Activated CD4-positive, alpha-beta T cell treated with anti-CD3 and anti-CD28 coated beads, Interleukin-2, amount 10 ng/mL, durations not matched to agents 7 days and 5 days (primary cell): ENCODE measurements around the gene INTS11. TPM values are rescaled to one million over a fixed set of nuclear protein-coding genes. Genes with fewer than 3 reads are reported as not detected.

Source experiments
- CTCF ChIA-PET: fragments of 350-600 bp; sonication (Branson Sonifier 250); formaldehyde crosslinking; loops from one replicate; lab custom pipeline; 2021; ENCODE audit warnings: antibody characterized with exemption; lab: Charles Lee
- POLR2A ChIA-PET: fragments of 350-600 bp; sonication (Branson Sonifier 250); formaldehyde crosslinking; loops from one replicate; lab custom pipeline; 2021; ENCODE audit warnings: antibody characterized with exemption; lab: Charles Lee
- DNase-seq: peaks from one replicate; pipeline ENCODE4 v3.0.0-alpha.2; 2020
- H3K27ac Mint-ChIP-seq: one replicate; pipeline ENCODE4 v1.8.0; 2021; ENCODE audit warnings: mild to moderate bottlenecking, moderate library complexity, mixed read lengths
- H3K27me3 Mint-ChIP-seq: one replicate; pipeline ENCODE4 v1.8.0; 2021; ENCODE audit warnings: mixed read lengths
- H3K36me3 Mint-ChIP-seq: one replicate; pipeline ENCODE4 v1.8.0; 2021; ENCODE audit warnings: low read depth, mixed read lengths
- H3K4me1 Mint-ChIP-seq: one replicate; pipeline ENCODE4 v1.8.0; 2021; ENCODE audit warnings: mixed read lengths
- H3K4me3 Mint-ChIP-seq: one replicate; pipeline ENCODE4 v1.8.0; 2021; ENCODE audit warnings: mild to moderate bottlenecking, moderate library complexity, mixed read lengths
- H3K9me3 Mint-ChIP-seq: one replicate; pipeline ENCODE4 v1.8.0; 2021; ENCODE audit warnings: mixed read lengths
- microRNA-seq: library from miRNA; unstranded; fragments of <30 nt; microRNA quantifications from one replicate; pipeline ENCODE4 v1.2.0, GENCODE V29; 2021; ENCODE audit warnings: borderline microRNAs expressed, borderline replicate concordance
- total RNA-seq, 2 experiments: library from RNA; stranded (reverse); gene quantifications; one replicate each; pipeline ENCODE4 v1.2.3, GENCODE V29; 2021

The INTS11 gene
- total RNA-seq, 2 experiments from 2014 or later, result 123 to 126 TPM

DNA sequence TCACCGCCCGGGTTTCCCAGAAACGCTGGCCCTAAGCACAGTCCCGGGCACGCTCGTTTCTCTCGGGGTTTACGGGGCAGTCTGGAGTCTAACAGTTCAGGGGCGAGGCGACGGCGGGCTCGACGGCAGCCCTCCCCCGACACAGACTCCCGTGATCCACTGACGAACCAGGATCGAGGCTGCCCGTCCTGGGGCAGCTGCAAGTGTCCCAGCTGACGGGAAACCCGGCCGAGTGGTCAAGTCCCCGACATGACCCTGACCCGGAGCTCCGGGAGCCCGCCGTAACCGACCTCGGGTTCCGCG, 51.3 kb downstream of the INTS11 start:
- ChIA-PET CTCF (interaction anchor here (1.0 to 1.7 kb wide), 4 partner anchors 9 to 152 kb away, joined by 3 to 4 read pairs (median 4); no protein-coding TSS in a partner anchor), POLR2A (no interaction called here)
- peaks cover 32% of the 10 kb centered on the region for H3K36me3 Mint-ChIP-seq
- no peaks in the 10 kb centered on the region for H3K27me3 Mint-ChIP-seq
- H3K4me1 Mint-ChIP-seq, result peaks cover 39% of the 10 kb centered on the region
- peak overlapping the region; percentile 88 for H3K4me3 Mint-ChIP-seq
- DNase-seq, result no peak
- no peaks in the 10 kb centered on the region for H3K9me3 Mint-ChIP-seq
- H3K27ac Mint-ChIP-seq, result peak overlapping the region; percentile 86

DNA sequence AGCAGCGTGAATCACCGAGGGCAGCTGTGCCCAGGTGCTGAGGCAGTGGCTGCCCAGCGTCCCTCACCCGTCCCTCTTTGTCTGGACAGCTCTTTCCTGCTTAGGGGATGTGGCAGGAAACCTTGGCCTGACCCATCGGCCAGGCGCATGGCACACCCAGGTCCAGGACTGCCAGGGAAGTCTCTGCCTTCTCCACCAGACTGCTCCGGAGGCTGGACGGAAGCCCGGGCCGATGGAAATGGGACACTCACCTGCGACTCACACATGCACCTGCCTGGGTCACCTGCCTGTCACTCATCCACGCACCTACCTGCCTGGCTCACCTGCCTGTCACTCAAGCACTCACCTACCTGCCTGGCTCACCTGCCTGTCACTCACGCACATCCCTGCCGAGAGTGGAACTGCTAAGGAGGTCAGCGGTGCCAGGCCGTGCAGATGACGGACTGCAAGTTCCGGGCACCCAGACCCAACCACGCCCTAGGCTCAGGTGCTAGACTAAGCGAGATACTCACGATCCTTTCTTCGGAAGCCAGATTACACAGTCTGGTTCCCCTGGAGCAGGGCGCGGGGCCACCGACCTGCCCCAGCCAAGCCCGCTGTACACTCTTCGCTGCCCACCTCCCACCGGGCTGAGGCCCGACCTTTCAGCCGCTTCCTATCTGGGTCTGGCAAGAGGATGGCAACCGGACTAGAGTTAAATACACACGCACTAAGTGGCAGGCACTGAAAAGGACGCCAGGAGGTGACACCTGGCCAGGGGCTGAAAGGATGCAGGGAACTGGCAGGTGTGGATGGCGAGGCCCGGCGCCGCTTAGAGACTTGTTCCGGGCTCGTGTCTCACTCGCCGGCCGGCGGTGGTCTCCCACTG, 51.9 kb downstream of the INTS11 start:
- CTCF ChIA-PET, result interaction anchor here (0.6 to 1.3 kb wide), 3 partner anchors 19 to 192 kb away, joined by 3 read pairs; no protein-coding TSS in a partner anchor
- peak; percentile 21 for DNase-seq
- H3K27me3 Mint-ChIP-seq, result no peaks in the 10 kb centered on the region
- H3K27ac Mint-ChIP-seq, result peak overlapping the region; percentile 86
- POLR2A ChIA-PET, result no interaction called here
- peaks cover 35% of the 10 kb centered on the region for H3K36me3 Mint-ChIP-seq
- peak overlapping the region; percentile 88 for H3K4me3 Mint-ChIP-seq
- no peaks in the 10 kb centered on the region for H3K9me3 Mint-ChIP-seq
- H3K4me1 Mint-ChIP-seq, result peaks cover 39% of the 10 kb centered on the region

DNA sequence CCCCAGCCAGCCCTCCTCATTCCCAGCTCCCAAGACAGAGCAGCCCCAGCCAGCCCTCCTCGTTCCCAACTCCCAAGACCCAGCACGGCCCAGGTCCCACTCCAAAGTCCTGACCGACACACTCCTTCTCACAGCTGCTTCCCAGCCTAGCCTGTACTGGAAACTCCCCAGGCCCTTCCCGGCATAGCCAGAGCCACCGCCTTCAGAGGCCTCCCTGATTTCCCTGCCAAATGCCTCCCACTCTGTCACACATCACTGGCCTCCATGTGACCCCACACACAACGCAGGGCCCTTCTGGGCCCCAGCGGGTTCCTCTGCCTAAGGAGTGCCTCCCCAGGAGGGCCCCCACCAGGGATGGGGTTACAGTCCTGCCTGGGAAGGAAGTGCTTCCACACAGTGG, 53.6 kb downstream of the INTS11 start:
- peak overlapping the region; percentile 88 for H3K4me3 Mint-ChIP-seq
- POLR2A ChIA-PET, result no interaction called here
- peaks cover 41% of the 10 kb centered on the region for H3K36me3 Mint-ChIP-seq
- no peaks in the 10 kb centered on the region for H3K27me3 Mint-ChIP-seq
- H3K4me1 Mint-ChIP-seq, result peaks cover 38% of the 10 kb centered on the region
- CTCF ChIA-PET, result interaction anchor here (0.6 to 1.8 kb wide), 3 partner anchors 13 to 308 kb away, joined by 3 to 6 read pairs (median 6); no protein-coding TSS in a partner anchor
- no peak for DNase-seq
- H3K9me3 Mint-ChIP-seq, result no peaks in the 10 kb centered on the region
- H3K27ac Mint-ChIP-seq, result peak overlapping the region; percentile 68

DNA sequence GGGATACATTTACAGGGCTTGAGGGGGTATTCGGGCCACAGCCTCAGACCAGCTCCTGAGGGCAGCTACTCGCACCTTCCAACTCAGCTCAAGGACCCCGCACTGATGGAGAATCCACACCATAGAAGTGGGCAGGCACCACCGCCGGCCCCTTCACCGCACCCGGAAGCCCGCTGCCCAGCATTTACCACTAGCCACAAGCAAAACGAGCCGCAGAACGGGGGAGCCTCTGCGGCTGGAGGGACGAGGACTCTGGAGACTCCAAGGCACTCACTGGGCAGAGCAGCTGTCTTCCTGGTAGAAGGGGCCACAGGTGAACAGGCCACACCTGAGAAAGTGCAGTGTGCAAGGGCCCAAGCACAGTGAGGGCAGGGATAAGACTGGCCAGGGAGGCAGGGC, 56.2 kb downstream of the INTS11 start:
- POLR2A ChIA-PET, result no interaction called here
- no peaks in the 10 kb centered on the region for H3K27me3 Mint-ChIP-seq
- no peaks in the 10 kb centered on the region for H3K9me3 Mint-ChIP-seq
- H3K36me3 Mint-ChIP-seq, result peaks cover 41% of the 10 kb centered on the region
- H3K27ac Mint-ChIP-seq, result no peak overlapping the region
- DNase-seq, result no peak
- H3K4me1 Mint-ChIP-seq, result peaks cover 32% of the 10 kb centered on the region
- CTCF ChIA-PET, result no interaction called here
- no peak overlapping the region for H3K4me3 Mint-ChIP-seq

DNA sequence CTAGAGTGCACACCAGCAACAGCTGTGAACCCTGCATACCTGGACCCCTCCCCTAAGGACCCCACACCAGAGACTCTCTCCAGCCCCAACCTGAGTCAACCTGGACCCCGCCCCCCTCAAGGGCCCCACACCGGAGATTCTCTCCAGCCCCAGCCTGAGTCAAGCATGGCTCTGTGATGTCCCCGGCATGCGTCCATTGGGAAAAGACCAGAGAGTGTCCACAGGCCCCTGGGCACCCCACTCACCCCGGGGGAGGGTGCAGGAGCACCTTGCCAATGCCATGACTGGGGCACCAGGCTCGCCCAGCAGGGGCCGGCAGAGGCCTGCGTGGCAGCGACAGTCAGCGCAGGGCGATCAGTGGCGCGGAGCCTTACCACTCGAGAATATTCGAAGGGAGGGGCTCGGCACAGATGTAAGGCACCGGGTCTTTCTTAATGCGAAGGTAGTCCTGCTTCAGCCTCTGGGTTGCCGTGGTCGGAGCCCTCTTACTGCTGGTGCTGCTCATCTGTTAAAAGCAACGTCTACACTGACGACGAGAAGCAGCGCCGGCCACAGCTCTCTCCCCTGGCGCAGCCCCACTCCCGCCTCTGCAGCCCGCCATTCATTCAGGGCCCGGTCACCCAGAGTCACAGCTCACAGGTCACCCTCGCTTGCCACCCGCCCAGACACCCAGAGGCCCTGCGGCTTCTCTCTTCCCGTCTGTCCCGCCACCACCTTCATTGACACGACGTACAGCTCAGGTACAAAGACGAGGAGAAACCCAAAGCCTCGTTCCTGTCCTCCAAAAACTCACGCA, 56.8 kb downstream of the INTS11 start:
- Mint-ChIP-seq H3K4me3 (no peak overlapping the region), H3K9me3 (no peaks in the 10 kb centered on the region)

DNA sequence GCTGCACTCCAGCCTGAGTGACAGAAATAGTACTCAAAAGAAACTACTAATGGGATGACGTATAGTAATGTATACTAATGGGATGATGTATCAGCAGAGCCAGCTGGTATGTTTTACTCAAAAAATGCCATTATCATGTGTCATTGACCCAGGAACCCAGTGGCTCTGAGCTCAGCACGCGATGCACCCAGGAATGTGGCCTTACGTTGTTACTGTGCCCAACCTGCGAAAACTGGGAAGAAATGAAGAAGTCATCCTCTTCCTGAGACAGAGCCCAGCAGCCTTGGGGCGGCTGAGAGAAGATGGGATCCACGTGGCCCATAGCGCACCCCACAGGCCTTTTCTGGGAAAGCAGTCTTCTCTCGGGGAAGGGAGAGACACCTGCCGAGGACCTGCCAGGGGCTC, 59.6 kb downstream of the INTS11 start:
- H3K9me3 Mint-ChIP-seq, result no peaks in the 10 kb centered on the region
- CTCF ChIA-PET, result interaction anchor here (1.3 kb wide), 1 partner anchor 143 kb away, joined by 3 read pairs; no protein-coding TSS in a partner anchor
- H3K27me3 Mint-ChIP-seq, result no peaks in the 10 kb centered on the region
- H3K27ac Mint-ChIP-seq, result no peak overlapping the region
- POLR2A ChIA-PET, result no interaction called here
- no peak overlapping the region for H3K4me3 Mint-ChIP-seq
- H3K36me3 Mint-ChIP-seq, result peaks cover 34% of the 10 kb centered on the region
- no peak for DNase-seq
- peaks cover 13% of the 10 kb centered on the region for H3K4me1 Mint-ChIP-seq

More for the DNA sequence above, 56.8 kb downstream of the INTS11 start:
- peaks cover 39% of the 10 kb centered on the region for H3K36me3 Mint-ChIP-seq
- peaks cover 30% of the 10 kb centered on the region for H3K4me1 Mint-ChIP-seq
- POLR2A ChIA-PET, result no interaction called here
- no peak for DNase-seq
- CTCF ChIA-PET, result no interaction called here
- no peaks in the 10 kb centered on the region for H3K27me3 Mint-ChIP-seq
- H3K27ac Mint-ChIP-seq, result no peak overlapping the region

DNA sequence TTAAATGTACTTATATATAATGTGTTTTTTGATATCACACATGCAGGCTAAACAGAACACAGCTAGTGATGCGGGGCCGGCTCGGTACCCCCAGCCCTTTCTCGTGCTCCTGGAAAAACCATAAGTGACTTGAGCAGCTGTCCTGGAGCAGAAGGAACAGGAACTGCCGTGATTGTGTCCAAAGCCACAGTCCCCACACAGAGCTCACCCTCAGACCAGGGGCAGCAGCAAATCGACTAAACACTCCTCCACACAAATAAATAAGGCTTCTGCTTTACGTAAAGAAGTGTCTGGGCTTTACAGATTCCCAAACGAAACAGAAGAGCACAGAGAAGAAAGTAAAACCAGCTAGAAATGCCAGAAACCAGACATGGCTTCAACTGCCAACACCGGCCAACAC, 60.4 kb downstream of the INTS11 start:
- POLR2A ChIA-PET, result no interaction called here
- peaks cover 37% of the 10 kb centered on the region for H3K36me3 Mint-ChIP-seq

DNA sequence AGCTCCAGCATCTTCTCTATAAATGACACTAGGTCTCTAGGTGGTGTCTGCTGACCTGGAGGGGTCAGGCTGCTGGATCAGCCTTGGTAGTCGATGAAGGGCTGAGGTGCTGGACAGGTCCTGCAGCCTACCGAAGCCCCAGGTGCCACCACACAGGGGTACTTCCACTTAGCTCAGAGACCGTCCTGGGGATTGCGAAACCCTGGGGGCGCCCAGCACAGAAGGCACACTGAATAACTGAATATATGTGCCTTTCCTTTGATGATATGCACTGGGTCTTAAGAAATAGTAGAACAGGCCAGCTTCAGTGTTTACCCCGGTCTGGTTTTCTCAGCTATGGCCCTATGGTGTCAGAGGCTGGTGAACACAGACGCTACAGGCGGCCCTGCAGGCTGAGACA, 61.7 kb downstream of the INTS11 start:
- H3K36me3 Mint-ChIP-seq, result peaks cover 33% of the 10 kb centered on the region
- peaks cover 13% of the 10 kb centered on the region for H3K4me1 Mint-ChIP-seq
- no peaks in the 10 kb centered on the region for H3K27me3 Mint-ChIP-seq
- no peak for DNase-seq
- POLR2A ChIA-PET, result no interaction called here
- no peaks in the 10 kb centered on the region for H3K9me3 Mint-ChIP-seq
- CTCF ChIA-PET, result interaction anchor here (1.8 kb wide), 1 partner anchor 11 kb away, joined by 5 read pairs; no protein-coding TSS in a partner anchor
- no peak overlapping the region for H3K4me3 Mint-ChIP-seq
- H3K27ac Mint-ChIP-seq, result peak overlapping the region; percentile 46

More for the DNA sequence above, 60.4 kb downstream of the INTS11 start:
- no peak for DNase-seq
- CTCF ChIA-PET, result interaction anchor here (0.6 to 1.8 kb wide), 4 partner anchors 13 to 142 kb away, joined by 3 to 6 read pairs (median 4); no protein-coding TSS in a partner anchor
- H3K4me3 Mint-ChIP-seq, result no peak overlapping the region
- peaks cover 10% of the 10 kb centered on the region for H3K4me1 Mint-ChIP-seq
- no peak overlapping the region for H3K27ac Mint-ChIP-seq
- no peaks in the 10 kb centered on the region for H3K27me3 Mint-ChIP-seq
- H3K9me3 Mint-ChIP-seq, result no peaks in the 10 kb centered on the region

DNA sequence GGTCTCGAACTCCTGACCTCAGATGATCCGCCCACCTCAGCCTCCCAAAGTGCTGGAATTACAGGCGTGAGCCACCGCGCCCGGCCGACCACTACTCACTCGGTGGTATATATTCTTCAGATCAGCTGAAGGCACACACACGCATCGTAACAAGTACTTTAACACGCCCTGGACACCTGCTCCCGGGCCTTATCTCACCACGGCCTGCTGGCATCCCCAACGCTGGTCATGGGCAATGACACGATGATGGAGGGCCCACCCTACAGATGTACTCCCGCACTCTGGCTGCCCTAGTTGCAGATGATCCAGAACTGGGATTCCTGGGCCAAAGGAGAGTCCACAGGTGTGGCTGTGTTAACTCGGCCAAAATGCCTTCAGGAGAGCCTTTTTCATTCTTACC, 62.4 kb downstream of the INTS11 start:
- ChIA-PET POLR2A (no interaction called here), CTCF (interaction anchor here (1.1 to 1.5 kb wide), 2 partner anchors 18 to 89 kb away, joined by 5 read pairs; no protein-coding TSS in a partner anchor)
- Mint-ChIP-seq H3K9me3 (no peaks in the 10 kb centered on the region), H3K27me3 (no peaks in the 10 kb centered on the region), H3K4me1 (peaks cover 13% of the 10 kb centered on the region), H3K27ac (peak overlapping the region; percentile 41), H3K36me3 (peaks cover 32% of the 10 kb centered on the region), H3K4me3 (no peak overlapping the region)
- no peak for DNase-seq

Small RNAs within 50 kb of the gene (microRNA-seq; reads per million reads assigned to microRNA genes)
- gene MIR6726 (1.5 reads per million), gene MIR6727 (not detected), gene MIR6808 (not detected)

Other genes with a start within 250 kb of the INTS11 start
- 10 to 100 TPM; 18.0 to 22.0 TPM for gene C1orf159, start 208.6 kb downstream of the INTS11 start, total RNA-seq
- under 1 TPM; 0.15 to 0.27 TPM for gene TTLL10, start 150.8 kb downstream of the INTS11 start, total RNA-seq
- gene TNFRSF18, start 118.1 kb downstream of the INTS11 start, total RNA-seq, result 10 to 100 TPM; 26.0 to 33.9 TPM
- 10 to 100 TPM; 44.1 to 52.8 TPM for gene TNFRSF4, start 110.5 kb downstream of the INTS11 start, total RNA-seq
- 10 to 100 TPM; 81.7 to 91.4 TPM for gene SDF4, start 92.7 kb downstream of the INTS11 start, total RNA-seq
- gene B3GALT6, start 92.4 kb downstream of the INTS11 start, total RNA-seq, result 10 to 100 TPM; 15.8 to 19.2 TPM
- gene C1QTNF12, start 77.9 kb downstream of the INTS11 start, total RNA-seq, result 1 to 10 TPM; 1.2 to 1.4 TPM
- gene UBE2J2, start 50.8 kb downstream of the INTS11 start, total RNA-seq, result 10 to 100 TPM; 63.4 to 63.7 TPM
- gene SCNN1D, start 44.2 kb downstream of the INTS11 start, total RNA-seq, result 1 to 10 TPM; 5.1 to 6.6 TPM
- 10 to 100 TPM; 69.5 to 92.1 TPM for gene ACAP3, start 16.7 kb downstream of the INTS11 start, total RNA-seq
- 10 to 100 TPM; 18.9 to 24.4 TPM for gene PUSL1, start 16.1 kb downstream of the INTS11 start, total RNA-seq
- gene CPTP, start 142 bp upstream of the INTS11 start, total RNA-seq, result 10 to 100 TPM; 25.2 to 27.6 TPM
- 1 to 10 TPM; 3.1 to 3.7 TPM for gene TAS1R3, start 6.6 kb upstream of the INTS11 start, total RNA-seq
- 10 to 100 TPM; 33.0 to 34.0 TPM for gene DVL1, start 24.8 kb upstream of the INTS11 start, total RNA-seq
- gene MXRA8, start 33.9 kb upstream of the INTS11 start, total RNA-seq, result under 1 TPM; 0.15 to 0.30 TPM
- gene AURKAIP1, start 50.5 kb upstream of the INTS11 start, total RNA-seq, result 100 to 1,000 TPM; 101 to 125 TPM
- 100 to 1,000 TPM; 122 to 131 TPM for gene CCNL2, start 74.7 kb upstream of the INTS11 start, total RNA-seq
- gene MRPL20, start 82.6 kb upstream of the INTS11 start, total RNA-seq, result 100 to 1,000 TPM in 1 of 2 experiments, 10 to 100 TPM in 1; 98.6 to 107 TPM
- gene ANKRD65, start 96.6 kb upstream of the INTS11 start, total RNA-seq, result not detected
- under 1 TPM; 0.10 to 0.12 TPM for gene VWA1, start 111.0 kb upstream of the INTS11 start, total RNA-seq
- under 1 TPM; 0.17 to 0.69 TPM for gene ATAD3C, start 125.0 kb upstream of the INTS11 start, total RNA-seq
- gene ATAD3B, start 147.1 kb upstream of the INTS11 start, total RNA-seq, result 10 to 100 TPM; 26.5 to 34.6 TPM
- gene ATAD3A, start 187.5 kb upstream of the INTS11 start, total RNA-seq, result 10 to 100 TPM; 31.9 to 32.3 TPM
- gene TMEM240, start 216.0 kb upstream of the INTS11 start, total RNA-seq, result 1 to 10 TPM; 1.2 to 1.3 TPM